ENCODE data around the gene TAF1D. TPM values are rescaled to one million over a fixed set of nuclear protein-coding genes. Genes with fewer than 3 reads are reported as not detected.
A peak's percentile ranks its signal among the peaks of the same experiment; 100 is the strongest.

TAF1D gene
- total RNA-seq, 1 donor from 2014 or later = 145 TPM

DNA sequence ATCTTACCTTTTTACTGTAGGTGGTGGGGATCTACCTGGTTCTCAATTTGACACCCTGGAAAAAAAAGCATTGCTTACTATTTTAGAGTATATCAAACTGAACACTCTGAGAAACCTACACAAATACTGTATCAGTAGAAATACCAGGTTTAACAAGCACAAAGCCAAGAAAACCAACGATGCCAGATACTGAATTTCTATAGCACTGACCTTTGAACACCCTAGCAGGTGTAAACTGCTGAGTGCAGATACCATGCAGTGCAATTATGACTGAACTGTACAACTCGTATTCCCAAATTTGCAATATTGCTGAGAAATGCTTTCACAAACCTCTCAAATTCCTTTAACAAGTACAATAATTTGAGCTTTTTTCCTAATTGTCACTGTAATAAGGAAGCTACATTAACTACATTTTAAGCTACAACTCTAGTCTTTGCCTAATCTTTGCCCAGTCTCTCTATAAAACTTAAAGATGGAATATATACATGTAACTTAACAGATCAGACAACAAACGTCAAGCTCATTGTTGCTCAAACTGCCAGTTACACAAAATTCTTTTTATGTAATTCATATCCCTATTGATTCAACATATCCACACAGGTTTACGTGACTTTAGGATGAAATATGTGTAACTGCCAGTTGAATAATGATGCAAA, 8.9 kb downstream of the TAF1D start:
- Histone ChIP-seq H3K4me3 (ENCODE audit: insufficient read depth, low read depth, low read length) (no peak overlapping the region), H4K20me1 (ENCODE audit: insufficient read depth, low read length) (peaks cover 72% of the 10 kb centered on the region), H3K9ac (ENCODE audit: low read length) (no peak overlapping the region), H3K79me2 (ENCODE audit: insufficient read depth, low read length) (peaks cover 51% of the 10 kb centered on the region), H3K4me2 (ENCODE audit: low read length) (no peak overlapping the region), H3K9me3 (ENCODE audit: insufficient read depth, low read depth, low read length) (no peaks in the 10 kb centered on the region), H3K4me1 (ENCODE audit: insufficient read depth, low read length) (peaks cover 4% of the 10 kb centered on the region), H3K27me3 (ENCODE audit: insufficient read depth, low read length) (no peaks in the 10 kb centered on the region), H3K36me3 (ENCODE audit: insufficient read depth, low read length) (peaks cover 93% of the 10 kb centered on the region), H3K27ac (ENCODE audit: low read depth, low read length) (no peak overlapping the region), H2AFZ (ENCODE audit: low read depth, low read length) (no peak overlapping the region)
- Mint-ChIP-seq H3K27ac (ENCODE audit: unreplicated experiment) (no peak overlapping the region), H3K9me3 (ENCODE audit: unreplicated experiment) (no peaks in the 10 kb centered on the region), H3K36me3 (ENCODE audit: low read depth, unreplicated experiment) (peaks cover 19% of the 10 kb centered on the region), H3K4me1 (ENCODE audit: low read depth, unreplicated experiment) (peaks cover 39% of the 10 kb centered on the region), H3K4me3 (ENCODE audit: unreplicated experiment) (no peak overlapping the region), H3K27me3 (ENCODE audit: low read depth, unreplicated experiment) (no peaks in the 10 kb centered on the region)
- FAIRE-seq = no peak
- DNase-seq (ENCODE audit: low read depth) = no peak
- TF ChIP-seq, protein P1, sequence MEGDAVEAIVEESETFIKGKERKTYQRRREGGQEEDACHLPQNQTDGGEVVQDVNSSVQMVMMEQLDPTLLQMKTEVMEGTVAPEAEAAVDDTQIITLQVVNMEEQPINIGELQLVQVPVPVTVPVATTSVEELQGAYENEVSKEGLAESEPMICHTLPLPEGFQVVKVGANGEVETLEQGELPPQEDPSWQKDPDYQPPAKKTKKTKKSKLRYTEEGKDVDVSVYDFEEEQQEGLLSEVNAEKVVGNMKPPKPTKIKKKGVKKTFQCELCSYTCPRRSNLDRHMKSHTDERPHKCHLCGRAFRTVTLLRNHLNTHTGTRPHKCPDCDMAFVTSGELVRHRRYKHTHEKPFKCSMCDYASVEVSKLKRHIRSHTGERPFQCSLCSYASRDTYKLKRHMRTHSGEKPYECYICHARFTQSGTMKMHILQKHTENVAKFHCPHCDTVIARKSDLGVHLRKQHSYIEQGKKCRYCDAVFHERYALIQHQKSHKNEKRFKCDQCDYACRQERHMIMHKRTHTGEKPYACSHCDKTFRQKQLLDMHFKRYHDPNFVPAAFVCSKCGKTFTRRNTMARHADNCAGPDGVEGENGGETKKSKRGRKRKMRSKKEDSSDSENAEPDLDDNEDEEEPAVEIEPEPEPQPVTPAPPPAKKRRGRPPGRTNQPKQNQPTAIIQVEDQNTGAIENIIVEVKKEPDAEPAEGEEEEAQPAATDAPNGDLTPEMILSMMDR (IDR thresholded peaks at IDR 0.05; ENCODE audit: insufficient read depth, low read depth, low read length) = no peak
- TF ChIP-seq EZH2 (IDR thresholded peaks at IDR 0.05; ENCODE audit: insufficient read depth, low read length) = no peak

DNA sequence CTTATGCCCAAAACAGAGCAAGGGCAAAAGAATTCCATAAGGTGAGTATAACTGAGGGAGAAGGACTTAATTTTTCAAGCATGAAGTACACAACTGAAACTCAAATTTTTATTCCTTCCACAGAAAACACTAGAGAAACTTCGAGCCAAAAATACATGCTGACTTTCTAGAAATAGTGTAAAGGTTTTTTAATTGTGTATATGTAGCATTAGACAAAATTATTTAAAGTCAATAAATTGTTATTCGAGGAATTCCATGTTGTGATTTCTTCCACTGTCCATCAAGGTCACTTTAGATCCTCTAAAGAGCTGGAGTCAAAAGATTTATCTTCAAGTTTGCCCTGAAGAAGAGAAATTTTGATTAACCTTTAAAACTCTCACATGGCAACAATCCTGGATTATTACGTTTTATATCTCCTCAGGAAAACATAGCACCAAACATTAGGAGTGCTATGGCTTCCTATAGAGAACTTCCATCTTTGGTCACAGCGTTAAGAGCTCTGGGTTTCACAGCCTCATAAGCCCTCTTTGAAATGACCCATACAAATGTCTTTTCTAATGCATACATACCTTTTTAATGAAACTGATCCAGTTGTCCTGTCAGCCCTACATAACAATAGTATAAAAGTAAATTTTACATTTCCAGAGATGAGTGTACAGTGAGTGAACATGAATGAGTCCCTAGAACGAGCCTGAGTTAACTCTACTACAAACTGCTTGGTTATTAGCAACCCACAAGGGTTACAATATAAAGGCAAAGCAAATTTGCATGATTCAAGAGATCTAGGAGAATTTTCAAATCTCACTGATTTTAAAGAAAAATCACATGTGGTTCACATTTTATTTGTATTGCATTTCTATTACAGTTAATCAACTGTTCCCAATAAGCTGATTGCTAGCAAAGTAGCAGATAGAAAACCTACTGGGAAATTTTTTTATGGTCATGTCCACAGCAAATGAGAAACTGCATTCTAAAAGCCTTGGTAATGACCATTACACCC, 10.9 kb downstream of the TAF1D start:
- H3K4me1 ChIP-seq (ENCODE audit: insufficient read depth, low read length) = no peaks in the 10 kb centered on the region
- H2AFZ ChIP-seq (ENCODE audit: low read depth, low read length) = no peak overlapping the region
- peaks cover 52% of the 10 kb centered on the region for H4K20me1 ChIP-seq (ENCODE audit: insufficient read depth, low read length)
- Mint-ChIP-seq H3K27ac (ENCODE audit: unreplicated experiment) (peak overlapping the region; percentile 47), H3K4me1 (ENCODE audit: low read depth, unreplicated experiment) (peaks cover 24% of the 10 kb centered on the region), H3K36me3 (ENCODE audit: low read depth, unreplicated experiment) (peaks cover 14% of the 10 kb centered on the region), H3K9me3 (ENCODE audit: unreplicated experiment) (no peaks in the 10 kb centered on the region), H3K4me3 (ENCODE audit: unreplicated experiment) (no peak overlapping the region), H3K27me3 (ENCODE audit: low read depth, unreplicated experiment) (no peaks in the 10 kb centered on the region)
- H3K4me2 ChIP-seq (ENCODE audit: low read length) = no peak overlapping the region
- no peak for DNase-seq (ENCODE audit: low read depth)
- H3K4me3 ChIP-seq (ENCODE audit: insufficient read depth, low read depth, low read length) = no peak overlapping the region
- TF ChIP-seq EZH2 (IDR thresholded peaks at IDR 0.05; ENCODE audit: insufficient read depth, low read length) = no peak
- TF ChIP-seq, protein P1 (IDR thresholded peaks at IDR 0.05; ENCODE audit: insufficient read depth, low read depth, low read length) = no peak
- peaks cover 32% of the 10 kb centered on the region for H3K79me2 ChIP-seq (ENCODE audit: insufficient read depth, low read length)
- no peak for FAIRE-seq
- no peaks in the 10 kb centered on the region for H3K9me3 ChIP-seq (ENCODE audit: insufficient read depth, low read depth, low read length)
- H3K36me3 ChIP-seq (ENCODE audit: insufficient read depth, low read length) = peaks cover 82% of the 10 kb centered on the region
- no peak overlapping the region for H3K27ac ChIP-seq (ENCODE audit: low read depth, low read length)
- no peaks in the 10 kb centered on the region for H3K27me3 ChIP-seq (ENCODE audit: insufficient read depth, low read length)
- H3K9ac ChIP-seq (ENCODE audit: low read length) = no peak overlapping the region
